GM19372 (cell line): ENCODE data around the gene CPSF4.
A peak's percentile ranks its signal among the peaks of the same experiment; 100 is the strongest.
"Not testable (repeated sequence)": the region's sequence is repeated elsewhere in the genome, so short reads cannot be mapped to it uniquely, and the experiment has no call there.

ENCODE experiments used
- ATAC-seq: cut with Tn5 transposase; IDR thresholded peaks from one replicate; pipeline ENCODE4 v1.9.1; 2021; ENCODE audit warnings: mild to moderate bottlenecking, low read depth, moderate library complexity; ENCODE audit not compliant: unreplicated experiment

Gene CPSF4

DNA sequence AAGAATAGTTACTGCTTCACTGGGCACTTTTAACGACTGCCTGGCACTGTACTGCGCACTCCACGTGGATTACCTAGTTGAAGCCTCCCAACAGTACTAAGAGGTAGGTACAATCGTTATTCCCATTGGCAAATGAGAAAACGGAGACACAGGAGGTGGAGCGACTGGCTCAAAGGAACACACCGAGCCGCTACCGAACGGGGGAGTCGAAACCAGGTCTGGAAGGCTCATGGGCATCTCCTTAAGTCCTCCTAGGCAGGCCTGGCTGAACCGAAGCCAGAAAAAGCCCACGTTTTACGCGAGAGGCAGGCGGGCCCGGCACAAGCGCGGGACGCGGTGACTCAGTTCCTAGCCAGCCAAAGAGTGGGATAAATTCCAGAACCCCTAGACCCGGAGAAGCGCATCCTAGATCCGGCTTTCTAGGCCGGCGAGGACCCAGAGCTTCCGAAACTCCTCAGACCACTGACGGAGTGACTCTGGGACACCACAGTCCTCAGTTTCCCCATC, 30.8 kb upstream of the CPSF4 start:
- no peak for ATAC-seq

DNA sequence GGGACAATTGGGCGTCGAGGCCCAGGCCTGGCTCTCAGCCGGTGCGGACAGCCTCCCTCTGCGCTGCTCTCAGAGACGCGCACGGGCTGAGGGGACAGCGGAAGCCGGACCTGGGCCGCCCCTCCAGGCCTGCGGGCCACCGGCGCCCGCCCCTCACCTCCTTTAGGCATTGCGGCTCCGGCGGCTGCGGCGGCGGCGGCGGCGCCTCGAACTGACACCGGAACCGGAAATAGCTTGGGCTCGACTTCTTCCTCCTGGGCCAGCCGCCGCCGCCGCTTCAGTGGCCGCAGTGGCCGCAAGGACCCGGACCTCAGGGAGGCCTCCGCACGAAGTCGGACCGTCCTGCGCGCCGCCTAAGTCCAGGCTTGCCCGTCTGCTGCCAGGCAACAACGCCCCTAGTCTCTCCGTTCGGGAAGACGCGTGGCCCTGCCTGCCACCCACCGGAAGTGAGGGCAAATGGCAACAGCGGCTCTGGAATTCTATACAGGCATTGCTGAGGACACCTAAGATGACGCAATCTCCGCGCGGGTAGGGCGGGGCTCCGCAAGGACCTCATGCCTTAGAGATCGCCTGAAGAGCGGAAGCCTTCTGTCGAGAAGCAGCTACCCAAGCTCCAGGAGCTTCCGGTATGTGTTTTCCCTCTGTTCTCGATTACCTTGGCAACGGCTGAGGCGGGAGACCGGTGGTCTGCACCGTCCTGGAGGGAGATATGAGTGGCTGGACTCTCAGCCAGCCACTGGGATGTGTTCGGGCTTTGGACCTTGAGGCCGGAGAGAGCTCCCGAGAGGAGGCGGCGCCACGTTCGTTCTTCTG, 30.2 kb upstream of the CPSF4 start, which contains the start of the genes BUD31 and PDAP1:
Gene BUD31, plus strand, starts transcription at position 591 of the 813 bp plus-strand sequence. CDS start 2,124 bp downstream, outside the sequence.
Gene PDAP1, minus strand, starts transcription at position 219 of the 813 bp plus-strand sequence. Its CDS starts 49 bp downstream, at position 170.
- ATAC-seq = peak; percentile 76

DNA sequence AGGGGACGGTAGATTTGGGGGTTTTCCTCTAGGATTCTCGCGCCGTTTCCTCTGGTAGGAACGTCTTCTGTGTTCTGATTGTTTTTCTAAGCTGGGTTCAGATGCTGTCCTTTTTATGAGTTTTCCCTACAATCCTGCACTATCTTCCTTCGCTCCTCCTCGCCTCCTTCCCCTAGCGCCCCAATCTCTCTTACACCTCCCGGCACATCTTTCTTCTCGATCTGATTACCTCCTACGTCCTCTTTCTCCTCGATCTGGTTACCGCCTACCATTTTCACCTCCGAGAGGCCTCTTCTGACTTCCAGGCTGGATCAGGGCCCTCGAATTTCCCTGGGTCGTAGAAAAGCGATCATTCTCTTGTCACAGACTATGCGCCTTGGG, 29.6 kb upstream of the CPSF4 start:
- no peak for ATAC-seq

DNA sequence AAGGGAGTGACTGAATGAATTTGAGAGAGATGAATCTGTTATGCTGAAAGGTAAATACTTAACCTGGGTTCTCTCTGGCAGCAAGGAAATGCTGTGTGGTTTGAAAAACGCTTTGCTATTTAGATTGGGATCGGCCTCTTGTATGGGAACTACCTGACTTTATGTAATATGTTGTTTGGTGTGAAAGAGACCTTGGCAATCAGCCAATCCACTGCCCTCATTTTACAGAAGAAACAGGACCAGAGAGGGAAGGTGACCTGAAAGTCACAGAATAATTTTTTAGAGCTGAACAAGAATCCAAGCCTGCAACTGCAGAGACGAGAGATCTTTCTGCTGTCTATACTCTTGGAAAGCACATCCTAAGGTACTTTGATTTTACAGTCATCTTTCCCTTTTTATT, 28.9 kb upstream of the CPSF4 start:
- no peak for ATAC-seq

DNA sequence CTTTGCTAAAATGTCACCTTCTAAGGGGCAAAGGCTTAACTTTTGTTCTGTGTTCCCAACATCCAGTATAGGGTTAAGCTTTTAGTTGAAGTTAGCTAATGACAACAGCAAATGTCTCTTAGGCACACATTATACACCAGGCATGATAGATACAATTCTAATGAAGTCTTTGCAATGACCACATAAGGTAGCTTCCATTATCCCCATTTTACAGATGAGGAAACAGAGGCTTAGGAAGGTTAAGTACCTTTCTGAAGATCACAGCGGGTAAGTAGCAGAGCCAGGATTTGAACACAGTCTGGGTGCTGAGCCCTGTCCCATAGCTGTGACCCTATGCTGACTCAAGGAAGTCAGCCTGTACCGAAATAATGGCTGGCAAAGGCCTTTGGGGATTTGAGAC, 28.1 kb upstream of the CPSF4 start:
- ATAC-seq = no peak

DNA sequence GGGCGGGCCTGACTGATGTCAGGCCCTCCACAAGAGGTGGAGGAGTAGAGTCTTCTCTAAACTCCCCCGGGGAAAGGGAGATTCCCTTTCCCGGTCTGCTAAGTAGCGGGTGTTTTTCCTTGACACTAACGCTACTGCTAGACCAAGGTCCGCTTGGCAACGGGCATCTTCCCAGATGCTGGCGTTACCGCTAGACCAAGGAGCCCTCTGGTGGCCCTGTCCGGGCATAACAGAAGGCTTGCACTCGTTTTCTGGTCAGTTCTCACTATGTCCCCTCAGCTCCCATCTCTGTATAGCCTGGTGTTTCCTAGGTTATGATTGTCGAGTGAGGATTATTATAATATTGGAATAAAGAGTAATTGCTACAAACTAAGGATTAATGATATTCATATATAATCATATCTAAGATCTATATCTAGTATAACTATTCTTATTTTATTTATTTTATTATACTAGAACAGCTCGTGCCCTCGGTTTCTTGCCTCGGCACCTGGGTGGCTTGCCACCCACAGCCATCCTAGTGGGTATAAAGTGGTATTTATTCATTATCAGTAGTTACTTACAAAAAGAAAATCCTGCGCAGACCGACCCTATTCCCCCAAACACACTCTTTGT, 23.1 kb upstream of the CPSF4 start:
- ATAC-seq = not testable (repeated sequence)

DNA sequence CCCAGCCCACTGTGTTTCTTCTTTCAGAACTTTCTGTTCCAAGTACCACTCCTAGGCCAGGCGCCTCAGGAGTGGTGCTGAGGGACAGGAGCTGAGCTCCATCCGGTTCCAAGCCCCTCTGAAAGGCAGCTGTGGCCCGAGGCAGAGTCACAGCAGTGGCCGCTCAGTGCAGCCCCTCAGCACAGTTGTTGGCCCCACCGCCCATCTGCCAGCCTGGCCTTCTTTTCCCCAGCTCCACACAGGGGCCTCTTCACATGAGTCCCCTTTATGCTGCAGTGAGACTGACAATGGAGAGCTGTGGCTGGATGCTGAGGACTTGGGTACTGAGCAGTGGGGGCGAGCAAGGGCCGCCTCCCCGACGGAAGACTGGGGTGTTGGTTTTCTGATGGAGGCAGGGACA, 20.5 kb upstream of the CPSF4 start:
- ATAC-seq = no peak

DNA sequence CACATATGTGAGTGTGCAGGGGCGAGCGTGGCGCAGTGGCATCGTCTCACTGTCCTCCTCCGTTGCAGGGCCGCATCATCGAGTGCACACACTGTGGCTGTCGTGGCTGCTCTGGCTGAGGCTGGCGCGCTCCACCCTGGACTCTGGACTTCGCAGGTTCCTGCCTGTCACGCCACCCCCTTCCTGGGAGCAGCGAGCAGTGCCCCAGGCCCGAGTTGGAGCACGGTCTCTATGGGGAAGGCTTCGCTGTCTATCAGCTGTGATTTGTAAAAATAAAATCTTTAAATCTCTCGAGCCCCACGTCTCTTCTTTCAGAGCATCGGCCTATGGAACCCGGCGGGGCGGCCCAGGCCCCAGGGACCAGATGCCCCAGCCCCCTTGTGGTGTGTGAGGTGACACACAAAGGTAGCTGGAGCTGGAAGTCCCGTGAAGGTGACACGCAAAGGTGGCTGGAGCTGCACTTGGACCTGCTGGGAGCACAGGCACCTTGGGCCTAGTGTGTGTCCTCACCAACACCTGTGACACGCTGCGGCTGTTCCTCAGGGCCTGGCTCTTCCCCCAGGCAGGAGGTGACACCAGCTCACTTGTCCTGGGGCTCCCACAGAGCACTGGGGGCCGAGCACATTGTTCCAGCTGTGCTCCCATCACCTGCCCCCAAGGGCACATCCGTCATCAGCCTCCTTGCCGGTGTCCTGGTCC, 19.3 kb upstream of the CPSF4 start:
- ATAC-seq = no peak

DNA sequence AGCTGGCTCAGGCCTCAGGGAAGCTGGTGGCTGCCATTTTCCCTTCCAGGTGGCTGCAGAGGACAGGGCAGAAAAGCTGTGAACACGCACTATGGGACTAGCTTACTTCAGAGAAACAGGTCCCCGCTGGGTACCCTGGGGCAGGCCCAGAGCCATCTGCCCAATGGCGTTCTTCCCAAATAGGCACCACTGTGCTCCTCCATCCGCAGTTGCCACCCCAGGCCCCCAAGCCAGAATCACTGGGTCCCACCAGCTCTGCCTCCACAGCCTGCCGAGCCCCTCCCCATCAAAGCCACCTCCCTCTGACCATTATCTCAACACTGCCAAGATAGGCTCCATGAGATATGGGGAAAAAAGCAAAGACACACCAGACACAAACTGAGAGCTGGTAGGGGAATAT, 18.5 kb upstream of the CPSF4 start:
- ATAC-seq = no peak

DNA sequence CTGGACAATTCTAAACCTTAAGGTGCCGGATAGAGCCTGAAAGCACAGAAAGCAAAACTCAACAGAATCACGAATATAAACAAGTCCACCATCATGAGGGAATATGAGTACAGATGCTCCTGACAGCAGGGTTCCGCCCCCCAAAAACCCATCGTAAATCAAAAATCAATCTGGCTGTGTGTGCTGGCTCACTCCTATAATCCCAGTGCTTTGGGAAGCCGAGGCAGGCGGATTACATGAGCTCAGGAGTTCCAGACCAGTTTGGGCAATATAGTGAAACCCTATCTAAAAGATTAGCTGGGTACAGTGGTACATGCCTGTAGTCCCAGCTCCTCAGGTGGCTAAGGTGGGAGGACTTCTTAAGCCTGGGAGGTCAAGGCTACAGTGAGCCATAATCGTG, 17.8 kb upstream of the CPSF4 start:
- no peak for ATAC-seq

DNA sequence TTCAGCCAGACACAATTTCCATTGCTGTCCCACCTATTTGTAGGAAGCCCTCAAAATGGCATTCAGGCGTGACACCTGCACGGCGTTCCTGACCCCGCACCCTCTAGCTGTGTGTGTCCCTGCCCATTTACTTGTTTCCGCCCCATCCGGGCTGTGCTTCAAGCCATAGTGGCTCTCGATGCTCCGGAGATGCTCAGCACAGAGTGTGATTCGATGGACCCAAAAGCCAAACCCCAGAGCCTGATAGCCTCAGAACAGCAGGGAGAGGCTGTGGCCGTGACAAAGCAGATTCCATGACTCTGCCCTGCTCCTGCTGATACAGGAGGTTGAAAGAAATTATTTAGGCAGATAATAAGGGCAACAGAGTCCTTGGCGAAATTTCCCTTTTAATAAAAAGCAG, 16.6 kb upstream of the CPSF4 start:
- ATAC-seq = no peak

DNA sequence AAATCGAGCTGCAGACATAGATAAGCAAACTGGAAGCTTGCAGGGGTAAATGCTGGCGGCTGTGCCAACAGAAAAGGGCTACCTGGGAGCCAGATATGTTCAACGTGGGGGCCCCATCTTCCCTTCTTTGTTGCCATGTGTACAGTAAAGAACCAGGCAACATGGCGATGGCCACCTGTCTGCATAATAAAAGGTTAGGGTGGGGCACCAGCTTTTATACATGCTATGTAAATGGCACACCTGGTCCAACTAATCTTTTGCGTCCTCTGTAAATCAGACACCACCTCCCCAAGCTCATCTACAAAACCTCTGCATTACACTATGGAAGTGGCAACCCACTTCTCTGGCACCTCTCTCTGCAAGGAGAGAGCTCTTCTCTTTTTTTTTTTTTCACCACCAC, 16.1 kb upstream of the CPSF4 start:
- no peak for ATAC-seq

DNA sequence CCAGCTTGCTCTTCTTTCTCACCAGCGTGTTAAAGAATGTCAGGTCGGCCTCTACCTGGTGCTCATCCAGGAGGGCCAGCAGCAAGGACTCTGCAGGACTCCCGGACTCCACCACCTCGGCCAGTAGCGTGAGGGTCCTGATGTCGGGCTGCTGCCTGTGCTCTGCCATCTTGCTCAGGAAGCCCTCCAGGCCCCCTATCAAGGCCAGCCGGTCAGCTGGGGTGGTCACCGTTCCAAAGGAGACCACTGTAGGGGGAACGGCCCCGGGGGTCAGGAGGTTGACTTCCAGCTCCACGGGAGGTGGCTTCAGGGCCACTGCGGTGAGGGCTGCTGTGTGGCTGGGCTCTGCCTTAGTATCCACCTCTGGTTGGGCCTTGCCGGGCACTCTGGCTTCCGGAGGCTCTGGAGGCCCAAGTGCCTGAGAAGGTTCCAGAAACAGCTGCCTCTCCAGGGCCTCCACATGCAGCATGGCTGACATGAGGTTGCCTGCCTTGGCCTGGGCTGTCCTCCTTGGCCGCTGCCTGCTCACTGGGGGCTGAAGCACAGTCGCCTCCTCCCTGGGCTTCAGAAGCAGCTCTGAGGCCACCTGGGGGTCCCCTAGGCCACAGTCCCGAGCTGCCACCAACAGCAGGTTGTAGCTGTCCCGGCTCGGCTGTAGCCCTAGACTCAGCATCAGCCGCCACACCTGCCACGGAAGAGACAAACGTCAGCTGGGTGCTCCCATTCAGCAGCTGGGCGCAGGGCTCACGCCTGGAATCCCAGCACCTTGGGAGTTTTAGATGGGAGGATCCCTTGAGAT, 13.6 kb upstream of the CPSF4 start:
- ATAC-seq = no peak

DNA sequence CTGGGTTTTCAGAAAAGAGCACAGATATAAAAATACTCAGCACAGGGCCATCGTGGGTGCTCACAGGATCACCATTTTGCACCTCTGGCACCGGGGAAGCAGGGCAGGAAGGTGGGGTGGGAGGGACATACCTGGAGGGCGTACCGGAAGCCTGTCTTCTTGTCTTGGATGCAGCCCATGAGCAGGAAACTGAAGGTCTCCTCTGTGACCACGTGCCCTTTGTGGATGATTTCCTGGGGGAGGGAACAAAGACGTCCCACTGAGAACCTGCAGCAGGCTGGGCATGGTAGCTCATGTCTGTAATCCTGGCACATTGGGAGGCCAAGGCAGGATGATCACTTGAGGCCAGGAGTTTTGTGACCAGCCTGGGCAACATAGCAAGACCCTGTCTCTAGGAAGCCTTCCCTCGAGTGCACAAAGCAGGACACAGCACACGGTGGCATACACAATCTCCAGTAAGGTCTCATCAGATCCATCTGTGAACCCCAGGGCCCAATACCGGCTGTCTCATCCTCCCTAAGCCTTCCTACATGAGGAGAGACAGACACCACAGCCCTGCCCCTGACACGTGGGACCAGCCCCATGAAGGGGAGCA, 9.7 kb upstream of the CPSF4 start:
- no peak for ATAC-seq

DNA sequence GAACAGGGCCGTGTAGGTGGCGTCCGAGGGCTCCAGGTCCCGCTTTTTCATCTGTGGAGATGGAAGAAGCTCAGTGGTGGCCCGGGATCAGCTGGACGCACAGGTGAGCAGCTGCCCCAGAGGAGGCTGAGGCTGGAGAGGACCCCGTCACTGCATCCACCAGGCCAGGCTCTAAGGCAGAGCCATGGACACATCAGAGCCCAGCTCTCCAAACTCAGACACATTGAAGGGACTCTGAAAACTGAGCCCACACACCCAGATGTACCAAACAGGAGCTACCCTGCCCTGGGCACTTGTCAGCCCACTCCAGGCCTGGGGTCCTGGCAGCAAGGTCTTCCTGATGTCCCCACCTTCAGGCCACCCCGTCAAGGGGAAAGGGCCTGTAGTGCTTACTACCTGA, 9.0 kb upstream of the CPSF4 start:
- no peak for ATAC-seq

DNA sequence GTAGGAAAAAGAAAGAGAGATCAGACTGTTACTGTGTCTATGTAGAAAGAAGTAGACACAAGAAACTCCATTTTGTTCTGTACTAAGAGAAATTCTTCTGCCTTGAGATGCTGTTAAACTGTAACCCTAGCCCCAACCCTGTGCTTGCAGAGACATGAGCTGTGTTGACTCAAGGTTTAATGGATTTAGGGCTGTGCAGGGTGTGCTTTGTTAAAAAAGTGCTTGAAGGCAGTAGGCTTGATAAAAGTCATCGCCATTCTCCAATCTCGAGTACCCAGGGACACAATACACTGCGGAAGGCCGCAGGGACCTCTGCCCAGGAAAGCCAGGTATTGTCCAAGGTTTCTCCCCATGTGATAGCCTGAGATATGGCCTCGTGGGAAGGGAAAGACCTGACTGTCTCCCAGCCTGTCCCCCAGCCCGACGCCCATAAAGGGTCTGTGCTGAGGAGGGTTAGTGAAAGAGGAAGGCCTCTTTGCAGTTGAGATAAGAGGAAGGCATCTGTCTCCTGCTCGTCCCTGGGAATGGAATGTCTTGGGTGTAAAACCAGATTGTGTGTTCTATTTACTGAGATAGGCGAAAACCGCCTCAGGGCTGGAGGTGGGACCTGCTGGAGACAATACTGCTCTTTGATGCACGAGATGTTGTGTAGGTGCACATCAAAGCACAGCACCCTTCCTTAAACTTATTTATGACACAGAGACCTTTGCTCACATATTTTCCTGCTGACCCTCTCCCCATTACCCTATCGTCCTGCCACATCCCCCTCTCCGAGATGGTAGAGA, 6.8 kb upstream of the CPSF4 start:
- ATAC-seq = not testable (repeated sequence)

DNA sequence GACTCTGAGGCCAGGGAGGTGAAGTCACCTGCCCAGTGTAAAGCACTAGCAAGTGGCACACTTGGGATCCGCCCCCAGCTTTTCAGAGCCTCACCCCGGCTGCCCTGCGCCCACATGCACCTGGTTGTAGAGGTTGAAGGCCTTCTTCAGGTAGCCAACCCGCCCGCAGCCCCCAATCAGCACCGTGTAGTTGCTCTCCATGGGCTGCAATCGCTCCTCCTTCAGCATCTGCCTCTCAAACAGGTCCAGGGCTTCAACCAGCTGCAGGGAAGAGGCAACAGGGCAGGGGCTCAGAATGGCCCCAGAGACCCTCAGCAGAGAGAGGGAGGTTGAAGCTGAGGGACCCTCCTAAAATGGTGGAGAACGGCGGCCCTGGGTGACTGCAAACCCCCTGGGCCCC, 5.6 kb upstream of the CPSF4 start:
- no peak for ATAC-seq

DNA sequence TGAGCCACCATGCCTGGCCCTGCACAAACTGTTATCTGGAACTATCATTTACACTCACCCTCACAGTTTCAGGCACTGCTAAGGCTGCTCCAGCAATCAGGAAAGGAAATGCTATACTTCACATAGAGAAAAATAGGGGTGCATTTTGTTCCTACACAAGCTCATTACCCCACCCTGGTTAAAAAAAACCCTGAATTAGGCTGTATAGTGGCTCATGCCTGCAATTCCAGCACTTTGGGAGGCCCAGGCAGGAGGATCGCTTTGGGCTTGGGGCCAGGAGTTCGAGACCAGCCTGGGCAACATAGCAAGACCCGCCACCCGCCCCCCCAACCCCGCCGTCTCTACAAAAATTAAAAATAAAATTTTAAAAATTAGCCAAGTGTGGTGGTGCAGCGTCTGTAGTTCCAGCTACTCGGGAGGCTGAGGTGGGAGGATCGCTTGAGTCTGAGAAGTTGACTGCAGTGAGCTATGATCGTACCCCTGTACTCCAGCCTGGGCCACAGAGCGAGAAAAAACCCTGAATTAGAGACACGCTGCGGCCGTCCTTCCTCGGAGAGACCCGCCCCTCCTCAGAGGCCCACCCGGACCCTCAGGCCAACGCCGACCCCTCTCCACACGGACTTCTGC, 684 bp upstream of the CPSF4 start:
- no peak for ATAC-seq

DNA sequence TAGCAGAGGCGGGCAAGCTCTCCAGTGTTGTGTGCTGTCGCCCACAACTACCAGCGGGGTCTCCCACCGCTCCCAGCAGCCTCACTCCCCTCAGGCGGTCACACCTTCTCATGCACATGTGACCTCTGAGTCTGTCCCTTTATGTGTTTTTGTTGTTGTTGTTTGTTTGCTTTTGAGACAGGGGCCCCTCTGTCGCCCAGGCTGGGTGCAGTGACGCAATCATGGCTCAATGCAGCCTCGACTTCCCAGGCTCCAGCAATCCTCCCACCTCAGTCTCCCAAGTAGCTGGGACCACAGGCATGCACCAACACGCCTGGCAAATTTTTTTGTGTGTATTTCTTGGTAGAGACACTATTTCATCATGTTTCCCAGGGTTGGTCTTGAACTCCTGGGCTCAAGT, 1.5 kb downstream of the CPSF4 start:
- ATAC-seq = no peak
